Measurements from ENCODE around the gene IGFN1.

The IGFN1 gene

GRCh38 chr1:201207046-201207445 lies 16.4 kb downstream of the IGFN1 start:
- TF ChIP-seq CTCF (IDR thresholded peaks at IDR 0.05; ENCODE audit: insufficient read depth, low read length, poor library complexity, severe bottlenecking) (no peak), EZH2phosphoT487 (conservative IDR thresholded peaks at IDR 0.05; ENCODE audit: low read length) (no peak)
- H3K79me2 ChIP-seq (ENCODE audit: insufficient read depth, low read length): no peaks in the 10 kb centered on the region
- H2AFZ ChIP-seq (ENCODE audit: low read depth, low read length, severe bottlenecking): no peak overlapping the region
- H3K9me3 ChIP-seq (ENCODE audit: insufficient read depth, low read length): no peaks in the 10 kb centered on the region
- H3K27ac ChIP-seq (ENCODE audit: low read depth, low read length): no peak overlapping the region
- H3K4me3 ChIP-seq (ENCODE audit: insufficient read depth, low read length, poor library complexity, severe bottlenecking): no peak overlapping the region
- H3K4me2 ChIP-seq (ENCODE audit: low read depth, low read length, poor library complexity, severe bottlenecking): no peak overlapping the region
- no peaks in the 10 kb centered on the region for H3K9me2 ChIP-seq (replicated peaks; ENCODE audit: insufficient read depth, low read length)
- no peak overlapping the region for H3K9ac ChIP-seq (ENCODE audit: low read length)
- no peaks in the 10 kb centered on the region for H3K27me3 ChIP-seq (ENCODE audit: low read length)
- H3K36me3 ChIP-seq (ENCODE audit: low read length): no peaks in the 10 kb centered on the region
- H3F3A ChIP-seq (ENCODE audit: insufficient read depth): no peaks in the 10 kb centered on the region
- no peaks in the 10 kb centered on the region for H4K20me1 ChIP-seq (ENCODE audit: low read depth, low read length)

- Histone ChIP-seq H3K9me2 (replicated peaks; ENCODE audit: insufficient read depth, low read length) (no peaks in the 10 kb centered on the region), H3K9ac (ENCODE audit: low read length) (no peak overlapping the region), H3K36me3 (ENCODE audit: low read length) (no peaks in the 10 kb centered on the region), H3K4me3 (ENCODE audit: insufficient read depth, low read length, poor library complexity, severe bottlenecking) (no peak overlapping the region), H3K27me3 (ENCODE audit: low read length) (no peaks in the 10 kb centered on the region), H3K79me2 (ENCODE audit: insufficient read depth, low read length) (no peaks in the 10 kb centered on the region), H4K20me1 (ENCODE audit: low read depth, low read length) (no peaks in the 10 kb centered on the region), H3K4me2 (ENCODE audit: low read depth, low read length, poor library complexity, severe bottlenecking) (no peak overlapping the region), H3F3A (ENCODE audit: insufficient read depth) (no peaks in the 10 kb centered on the region), H3K9me3 (ENCODE audit: insufficient read depth, low read length) (no peaks in the 10 kb centered on the region), H2AFZ (ENCODE audit: low read depth, low read length, severe bottlenecking) (no peak overlapping the region), H3K27ac (ENCODE audit: low read depth, low read length) (no peak overlapping the region)
- TF ChIP-seq EZH2phosphoT487 (conservative IDR thresholded peaks at IDR 0.05; ENCODE audit: low read length): no peak
- no peak for TF ChIP-seq CTCF (IDR thresholded peaks at IDR 0.05; ENCODE audit: insufficient read depth, low read length, poor library complexity, severe bottlenecking)
These were observed 17.6 kb downstream of the IGFN1 start for GRCh38 chr1:201208236-201208635.

GRCh38 chr1:201212056-201212455 lies 21.4 kb downstream of the IGFN1 start:
- no peaks in the 10 kb centered on the region for H3K27me3 ChIP-seq (ENCODE audit: low read length)
- no peak for TF ChIP-seq EZH2phosphoT487 (conservative IDR thresholded peaks at IDR 0.05; ENCODE audit: low read length)
- H3K79me2 ChIP-seq (ENCODE audit: insufficient read depth, low read length): no peaks in the 10 kb centered on the region
- H3K4me3 ChIP-seq (ENCODE audit: insufficient read depth, low read length, poor library complexity, severe bottlenecking): no peak overlapping the region
- no peaks in the 10 kb centered on the region for H3F3A ChIP-seq (ENCODE audit: insufficient read depth)
- H3K27ac ChIP-seq (ENCODE audit: low read depth, low read length): no peak overlapping the region
- H3K9me3 ChIP-seq (ENCODE audit: insufficient read depth, low read length): no peaks in the 10 kb centered on the region
- H2AFZ ChIP-seq (ENCODE audit: low read depth, low read length, severe bottlenecking): no peak overlapping the region
- no peaks in the 10 kb centered on the region for H3K36me3 ChIP-seq (ENCODE audit: low read length)
- H3K9me2 ChIP-seq (replicated peaks; ENCODE audit: insufficient read depth, low read length): no peaks in the 10 kb centered on the region
- no peak overlapping the region for H3K9ac ChIP-seq (ENCODE audit: low read length)
- no peak overlapping the region for H3K4me2 ChIP-seq (ENCODE audit: low read depth, low read length, poor library complexity, severe bottlenecking)
- H4K20me1 ChIP-seq (ENCODE audit: low read depth, low read length): no peaks in the 10 kb centered on the region

- no peaks in the 10 kb centered on the region for H3K27me3 ChIP-seq (ENCODE audit: low read length)
- no peaks in the 10 kb centered on the region for H3K9me2 ChIP-seq (replicated peaks; ENCODE audit: insufficient read depth, low read length)
- no peaks in the 10 kb centered on the region for H3K36me3 ChIP-seq (ENCODE audit: low read length)
- H3K27ac ChIP-seq (ENCODE audit: low read depth, low read length): no peak overlapping the region
- no peaks in the 10 kb centered on the region for H4K20me1 ChIP-seq (ENCODE audit: low read depth, low read length)
- no peak overlapping the region for H3K9ac ChIP-seq (ENCODE audit: low read length)
- TF ChIP-seq CTCF (IDR thresholded peaks at IDR 0.05; ENCODE audit: insufficient read depth, low read length, poor library complexity, severe bottlenecking) (no peak), EZH2phosphoT487 (conservative IDR thresholded peaks at IDR 0.05; ENCODE audit: low read length) (no peak)
- H3K79me2 ChIP-seq (ENCODE audit: insufficient read depth, low read length): no peaks in the 10 kb centered on the region
- H3F3A ChIP-seq (ENCODE audit: insufficient read depth): no peaks in the 10 kb centered on the region
- no peak overlapping the region for H2AFZ ChIP-seq (ENCODE audit: low read depth, low read length, severe bottlenecking)
- H3K9me3 ChIP-seq (ENCODE audit: insufficient read depth, low read length): no peaks in the 10 kb centered on the region
- no peak overlapping the region for H3K4me3 ChIP-seq (ENCODE audit: insufficient read depth, low read length, poor library complexity, severe bottlenecking)
- H3K4me2 ChIP-seq (ENCODE audit: low read depth, low read length, poor library complexity, severe bottlenecking): no peak overlapping the region
These were observed 21.9 kb downstream of the IGFN1 start for GRCh38 chr1:201212461-201213055.
